ENCODE data around the gene ABCC4.

Gene ABCC4

DNA sequence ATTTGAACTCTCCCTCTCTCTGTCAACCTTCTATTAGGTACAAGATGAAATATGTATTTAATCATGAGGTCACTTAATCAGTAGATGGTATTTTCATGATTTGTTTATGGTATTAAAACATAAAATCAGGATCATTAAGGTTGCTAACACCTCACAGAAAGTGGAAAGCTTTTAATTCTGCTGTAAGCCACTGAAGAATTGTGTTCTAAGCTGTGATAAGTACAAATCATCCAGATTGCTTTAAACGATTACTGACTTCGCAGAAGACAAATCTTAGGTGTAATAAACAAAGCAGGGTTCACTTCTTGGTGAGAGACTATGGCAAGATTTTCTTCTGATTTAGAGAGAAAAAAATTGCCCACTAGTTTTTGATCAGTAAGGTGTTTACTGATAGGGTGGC lies 214.5 kb downstream of the ABCC4 start:
- Histone ChIP-seq H3K4me3 (ENCODE audit: low read length) (no peak overlapping the region), H3K4me2 (ENCODE audit: low read length) (no peak overlapping the region), H3K27me3 (ENCODE audit: low read depth, low read length) (no peaks in the 10 kb centered on the region), H3K27ac (ENCODE audit: low read length) (no peak overlapping the region), H3K9ac (ENCODE audit: low read length) (no peak overlapping the region), H3K4me1 (ENCODE audit: low read length) (no peaks in the 10 kb centered on the region), H3K79me2 (ENCODE audit: low read length) (no peaks in the 10 kb centered on the region), H3K9me3 (ENCODE audit: insufficient read depth, low read length) (no peaks in the 10 kb centered on the region), H4K20me1 (ENCODE audit: insufficient read depth, low read length) (no peaks in the 10 kb centered on the region), H3K36me3 (replicated peaks; ENCODE audit: low read depth, low read length) (no peaks in the 10 kb centered on the region), H2AFZ (ENCODE audit: low read depth, low read length) (no peak overlapping the region)
- TF ChIP-seq EZH2phosphoT487 (IDR thresholded peaks at IDR 0.05; ENCODE audit: low read depth): no peak
- TF ChIP-seq, protein P1, sequence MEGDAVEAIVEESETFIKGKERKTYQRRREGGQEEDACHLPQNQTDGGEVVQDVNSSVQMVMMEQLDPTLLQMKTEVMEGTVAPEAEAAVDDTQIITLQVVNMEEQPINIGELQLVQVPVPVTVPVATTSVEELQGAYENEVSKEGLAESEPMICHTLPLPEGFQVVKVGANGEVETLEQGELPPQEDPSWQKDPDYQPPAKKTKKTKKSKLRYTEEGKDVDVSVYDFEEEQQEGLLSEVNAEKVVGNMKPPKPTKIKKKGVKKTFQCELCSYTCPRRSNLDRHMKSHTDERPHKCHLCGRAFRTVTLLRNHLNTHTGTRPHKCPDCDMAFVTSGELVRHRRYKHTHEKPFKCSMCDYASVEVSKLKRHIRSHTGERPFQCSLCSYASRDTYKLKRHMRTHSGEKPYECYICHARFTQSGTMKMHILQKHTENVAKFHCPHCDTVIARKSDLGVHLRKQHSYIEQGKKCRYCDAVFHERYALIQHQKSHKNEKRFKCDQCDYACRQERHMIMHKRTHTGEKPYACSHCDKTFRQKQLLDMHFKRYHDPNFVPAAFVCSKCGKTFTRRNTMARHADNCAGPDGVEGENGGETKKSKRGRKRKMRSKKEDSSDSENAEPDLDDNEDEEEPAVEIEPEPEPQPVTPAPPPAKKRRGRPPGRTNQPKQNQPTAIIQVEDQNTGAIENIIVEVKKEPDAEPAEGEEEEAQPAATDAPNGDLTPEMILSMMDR (IDR thresholded peaks at IDR 0.05; ENCODE audit: low read depth, low read length): no peak

DNA sequence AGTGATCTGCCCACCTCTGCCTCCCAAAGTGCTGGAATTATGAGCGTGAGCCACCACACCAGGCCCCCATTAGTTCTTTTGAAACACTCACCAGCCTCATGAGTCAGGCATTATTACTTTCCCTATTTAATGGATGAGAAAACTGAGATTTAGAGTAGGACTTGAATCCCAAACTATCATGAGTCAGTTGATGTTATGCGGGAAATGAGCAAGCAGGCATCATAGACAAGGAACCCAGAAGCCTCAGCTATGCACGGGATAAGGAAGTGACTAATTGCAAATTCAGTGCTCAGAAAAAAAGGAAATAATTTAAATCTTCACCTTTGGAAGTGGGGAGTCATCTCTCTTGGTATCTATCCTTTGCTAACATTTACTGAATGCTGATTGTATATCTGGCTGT lies 217.5 kb downstream of the ABCC4 start:
- TF ChIP-seq EZH2phosphoT487 (IDR thresholded peaks at IDR 0.05; ENCODE audit: low read depth): no peak
- TF ChIP-seq, protein P1 (IDR thresholded peaks at IDR 0.05; ENCODE audit: low read depth, low read length): no peak
- no peaks in the 10 kb centered on the region for H3K4me1 ChIP-seq (ENCODE audit: low read length)
- H3K9ac ChIP-seq (ENCODE audit: low read length): no peak overlapping the region
- H3K27ac ChIP-seq (ENCODE audit: low read length): no peak overlapping the region
- no peak overlapping the region for H2AFZ ChIP-seq (ENCODE audit: low read depth, low read length)
- no peak overlapping the region for H3K4me3 ChIP-seq (ENCODE audit: low read length)
- H3K4me2 ChIP-seq (ENCODE audit: low read length): no peak overlapping the region
- no peaks in the 10 kb centered on the region for H3K27me3 ChIP-seq (ENCODE audit: low read depth, low read length)
- no peaks in the 10 kb centered on the region for H3K36me3 ChIP-seq (replicated peaks; ENCODE audit: low read depth, low read length)
- H3K79me2 ChIP-seq (ENCODE audit: low read length): no peaks in the 10 kb centered on the region
- no peaks in the 10 kb centered on the region for H3K9me3 ChIP-seq (ENCODE audit: insufficient read depth, low read length)
- H4K20me1 ChIP-seq (ENCODE audit: insufficient read depth, low read length): no peaks in the 10 kb centered on the region

DNA sequence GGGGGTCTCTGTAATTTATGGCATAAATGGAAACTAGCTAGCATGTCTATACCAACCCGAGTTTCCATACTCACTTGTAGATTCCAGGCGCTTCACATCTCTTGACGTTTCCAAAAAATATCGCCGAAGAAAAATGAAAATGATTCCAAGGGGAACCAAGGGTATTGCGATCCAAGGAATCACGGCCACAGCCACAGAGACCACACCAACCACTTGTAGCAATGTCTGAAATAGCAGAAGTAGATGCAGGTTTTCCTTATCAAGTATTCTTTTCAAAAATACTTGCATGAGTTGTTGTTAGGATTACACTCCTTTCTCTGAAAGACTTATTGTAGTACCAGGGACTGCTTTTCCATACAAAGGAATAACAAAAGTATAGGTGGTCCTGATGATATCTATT lies 218.2 kb downstream of the ABCC4 start:
- Histone ChIP-seq H3K27ac (ENCODE audit: low read length) (no peak overlapping the region), H3K4me1 (ENCODE audit: low read length) (no peaks in the 10 kb centered on the region), H3K36me3 (replicated peaks; ENCODE audit: low read depth, low read length) (no peaks in the 10 kb centered on the region), H4K20me1 (ENCODE audit: insufficient read depth, low read length) (no peaks in the 10 kb centered on the region), H3K4me2 (ENCODE audit: low read length) (no peak overlapping the region), H3K79me2 (ENCODE audit: low read length) (no peaks in the 10 kb centered on the region), H3K4me3 (ENCODE audit: low read length) (no peak overlapping the region), H3K27me3 (ENCODE audit: low read depth, low read length) (no peaks in the 10 kb centered on the region), H2AFZ (ENCODE audit: low read depth, low read length) (no peak overlapping the region), H3K9ac (ENCODE audit: low read length) (no peak overlapping the region), H3K9me3 (ENCODE audit: insufficient read depth, low read length) (no peaks in the 10 kb centered on the region)
- TF ChIP-seq, protein P1 (IDR thresholded peaks at IDR 0.05; ENCODE audit: low read depth, low read length): no peak
- TF ChIP-seq EZH2phosphoT487 (IDR thresholded peaks at IDR 0.05; ENCODE audit: low read depth): no peak

DNA sequence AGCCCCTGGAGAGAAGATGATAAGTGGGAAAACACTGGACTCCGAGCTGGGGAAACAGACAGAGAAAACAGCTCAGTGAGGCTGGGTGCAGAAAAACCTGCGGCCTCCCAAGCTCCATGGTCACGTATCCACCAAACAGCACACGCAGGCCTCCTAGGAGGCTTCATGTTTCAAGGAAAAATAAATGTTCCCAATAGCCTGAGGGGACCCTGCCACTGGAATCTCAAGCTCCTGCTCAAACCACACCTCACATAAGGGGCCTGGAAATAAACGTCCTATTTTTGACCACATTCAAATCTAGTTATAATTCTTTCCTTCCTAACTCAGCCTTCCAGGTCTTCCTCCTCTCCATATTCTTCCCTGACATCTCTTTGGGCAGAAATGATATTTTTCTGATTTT lies 225.7 kb downstream of the ABCC4 start:
- no peak overlapping the region for H3K4me2 ChIP-seq (ENCODE audit: low read length)
- no peaks in the 10 kb centered on the region for H3K4me1 ChIP-seq (ENCODE audit: low read length)
- no peaks in the 10 kb centered on the region for H3K27me3 ChIP-seq (ENCODE audit: low read depth, low read length)
- H3K36me3 ChIP-seq (replicated peaks; ENCODE audit: low read depth, low read length): no peaks in the 10 kb centered on the region
- H3K9me3 ChIP-seq (ENCODE audit: insufficient read depth, low read length): no peaks in the 10 kb centered on the region
- no peak overlapping the region for H3K9ac ChIP-seq (ENCODE audit: low read length)
- H3K27ac ChIP-seq (ENCODE audit: low read length): no peak overlapping the region
- no peak overlapping the region for H3K4me3 ChIP-seq (ENCODE audit: low read length)
- no peaks in the 10 kb centered on the region for H3K79me2 ChIP-seq (ENCODE audit: low read length)
- no peak for TF ChIP-seq EZH2phosphoT487 (IDR thresholded peaks at IDR 0.05; ENCODE audit: low read depth)
- TF ChIP-seq, protein P1 (IDR thresholded peaks at IDR 0.05; ENCODE audit: low read depth, low read length): no peak
- H2AFZ ChIP-seq (ENCODE audit: low read depth, low read length): no peak overlapping the region
- H4K20me1 ChIP-seq (ENCODE audit: insufficient read depth, low read length): no peaks in the 10 kb centered on the region
